Calu3 (cell line): ENCODE results near the gene ABLIM2. TPM values are rescaled to one million over a fixed set of nuclear protein-coding genes. Genes with fewer than 3 reads are reported as not detected.
A peak's percentile ranks its signal among the peaks of the same experiment; 100 is the strongest.

ENCODE experiments used
- BruUV-seq: library from RNA; stranded (reverse); fragments of 400-500 nt; replicated peaks from 2 replicates; lab custom pipeline; 2021; lab: Mats Ljungman, UMichigan
- CTCF ChIA-PET: fragments of 300-600 bp; sonication (Branson Sonifier 250); formaldehyde crosslinking; loops from one replicate; lab custom pipeline; 2022; ENCODE audit warnings: antibody characterized with exemption; lab: Charles Lee
- DNase-seq: peaks from one replicate; pipeline ENCODE4 v3.0.0; 2022
- H3K27ac Mint-ChIP-seq: one replicate; pipeline ENCODE4 v1.8.0; 2022; ENCODE audit warnings: mixed read lengths; ENCODE audit not compliant: unreplicated experiment
- H3K27me3 Mint-ChIP-seq: one replicate; pipeline ENCODE4 v1.8.0; 2022; ENCODE audit warnings: mixed read lengths; ENCODE audit not compliant: unreplicated experiment
- H3K36me3 Mint-ChIP-seq: one replicate; pipeline ENCODE4 v1.8.0; 2022; ENCODE audit warnings: mild to moderate bottlenecking, moderate library complexity, mixed read lengths; ENCODE audit not compliant: insufficient read depth, unreplicated experiment
- H3K4me1 Mint-ChIP-seq: one replicate; pipeline ENCODE4 v1.8.0; 2022; ENCODE audit warnings: mild to moderate bottlenecking, low read depth, mixed read lengths; ENCODE audit not compliant: unreplicated experiment
- H3K4me3 Mint-ChIP-seq: one replicate; pipeline ENCODE4 v1.8.0; 2022; ENCODE audit warnings: mild to moderate bottlenecking, low read depth, moderate library complexity, mixed read lengths; ENCODE audit not compliant: unreplicated experiment
- H3K9me3 Mint-ChIP-seq: one replicate; pipeline ENCODE4 v1.8.0; 2022; ENCODE audit warnings: low read depth, mixed read lengths; ENCODE audit not compliant: unreplicated experiment
- intact Hi-C: fragments of 100-400 bp; cut with micrococcal nuclease; formaldehyde crosslinking; loops from one replicate; pipeline ENCODE4 v1.10.0; 2022; ENCODE audit not compliant: unreplicated experiment
- total RNA-seq: library from RNA; stranded (reverse); gene quantifications from 2 replicates; pipeline ENCODE4 v1.2.3, GENCODE V29; 2022
- TF ChIP-seq, protein P1 (sequence below): fragments of 200-600 bp; IDR thresholded peaks from one replicate; pipeline ENCODE4 v1.8.0; 2022; ENCODE audit warnings: antibody characterized with exemption; ENCODE audit not compliant: unreplicated experiment

Gene ABLIM2
- total RNA-seq, 1 experiment from 2014 or later = 1.0 TPM

- Mint-ChIP-seq H3K27me3 (no peaks in the 10 kb centered on the region), H3K4me1 (peaks cover 22% of the 10 kb centered on the region), H3K27ac (no peak overlapping the region), H3K9me3 (no peaks in the 10 kb centered on the region), H3K36me3 (peaks cover 6% of the 10 kb centered on the region), H3K4me3 (no peak overlapping the region)
- intact Hi-C loops = no loop called here
- TF ChIP-seq, protein P1, sequence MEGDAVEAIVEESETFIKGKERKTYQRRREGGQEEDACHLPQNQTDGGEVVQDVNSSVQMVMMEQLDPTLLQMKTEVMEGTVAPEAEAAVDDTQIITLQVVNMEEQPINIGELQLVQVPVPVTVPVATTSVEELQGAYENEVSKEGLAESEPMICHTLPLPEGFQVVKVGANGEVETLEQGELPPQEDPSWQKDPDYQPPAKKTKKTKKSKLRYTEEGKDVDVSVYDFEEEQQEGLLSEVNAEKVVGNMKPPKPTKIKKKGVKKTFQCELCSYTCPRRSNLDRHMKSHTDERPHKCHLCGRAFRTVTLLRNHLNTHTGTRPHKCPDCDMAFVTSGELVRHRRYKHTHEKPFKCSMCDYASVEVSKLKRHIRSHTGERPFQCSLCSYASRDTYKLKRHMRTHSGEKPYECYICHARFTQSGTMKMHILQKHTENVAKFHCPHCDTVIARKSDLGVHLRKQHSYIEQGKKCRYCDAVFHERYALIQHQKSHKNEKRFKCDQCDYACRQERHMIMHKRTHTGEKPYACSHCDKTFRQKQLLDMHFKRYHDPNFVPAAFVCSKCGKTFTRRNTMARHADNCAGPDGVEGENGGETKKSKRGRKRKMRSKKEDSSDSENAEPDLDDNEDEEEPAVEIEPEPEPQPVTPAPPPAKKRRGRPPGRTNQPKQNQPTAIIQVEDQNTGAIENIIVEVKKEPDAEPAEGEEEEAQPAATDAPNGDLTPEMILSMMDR = no peak
- DNase-seq = no peak
- BruUV-seq = no TSS peak
- CTCF ChIA-PET = no interaction called here
These were observed 174.2 kb downstream of the ABLIM2 start for GRCh38 chr4:7984286-7984925.

- no peak overlapping the region for H3K4me3 Mint-ChIP-seq
- TF ChIP-seq, protein P1 = no peak
- DNase-seq = no peak
- intact Hi-C loops = no loop called here
- no peak overlapping the region for H3K27ac Mint-ChIP-seq
- H3K36me3 Mint-ChIP-seq = peaks cover 6% of the 10 kb centered on the region
- H3K9me3 Mint-ChIP-seq = no peaks in the 10 kb centered on the region
- H3K27me3 Mint-ChIP-seq = no peaks in the 10 kb centered on the region
- peaks cover 33% of the 10 kb centered on the region for H3K4me1 Mint-ChIP-seq
- BruUV-seq = no TSS peak
- CTCF ChIA-PET = no interaction called here
These were observed 175.3 kb downstream of the ABLIM2 start for GRCh38 chr4:7983296-7983695.

DNA sequence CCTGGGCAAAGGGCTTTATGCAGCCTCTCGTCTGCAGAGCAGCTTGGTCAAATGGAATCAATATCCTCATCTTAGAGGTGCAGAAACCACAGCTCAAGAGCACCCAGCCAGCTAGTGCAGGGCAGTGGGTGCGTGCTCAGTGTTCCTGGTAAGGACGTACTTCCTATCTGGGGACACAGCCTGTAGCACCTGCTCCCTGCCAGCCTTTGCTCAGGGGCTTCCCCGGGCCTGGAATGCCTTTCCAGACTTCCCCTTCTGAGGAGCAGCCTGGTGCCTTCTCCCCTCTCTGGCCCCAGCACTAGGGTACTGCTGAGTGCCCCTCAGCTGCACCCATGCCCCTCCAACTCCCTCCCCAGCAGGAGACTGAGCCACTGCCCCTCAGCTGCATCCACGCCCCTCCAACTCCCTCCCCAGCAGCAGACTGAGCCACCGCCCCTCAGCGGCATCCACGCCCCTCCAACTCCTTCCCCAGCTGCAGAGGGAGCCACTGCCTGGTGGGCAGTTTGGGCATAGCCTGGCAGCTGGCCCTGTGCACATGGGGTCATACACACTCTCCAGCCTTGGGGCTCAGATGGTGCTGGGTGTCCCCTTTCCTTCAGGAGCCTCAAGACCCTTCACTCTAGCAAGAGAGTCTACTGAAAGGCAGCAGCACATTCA is 176.7 kb downstream of the ABLIM2 start:
- intact Hi-C loops = no loop called here
- H3K27ac Mint-ChIP-seq = no peak overlapping the region

GRCh38 chr4:7980036-7980435 is 178.6 kb downstream of the ABLIM2 start:
- no TSS peak for BruUV-seq
- Mint-ChIP-seq H3K27ac (peak overlapping the region; percentile 79), H3K9me3 (no peaks in the 10 kb centered on the region), H3K4me3 (no peak overlapping the region), H3K36me3 (peaks cover 17% of the 10 kb centered on the region), H3K4me1 (peaks cover 52% of the 10 kb centered on the region), H3K27me3 (no peaks in the 10 kb centered on the region)
- intact Hi-C loops = no loop called here
- DNase-seq = no peak
- CTCF ChIA-PET = no interaction called here
- TF ChIP-seq, protein P1 = no peak

More for the DNA sequence above, 176.7 kb downstream of the ABLIM2 start:
- TF ChIP-seq, protein P1 = no peak
- DNase-seq = peak; percentile 31
- Mint-ChIP-seq H3K36me3 (peaks cover 6% of the 10 kb centered on the region), H3K4me1 (peaks cover 42% of the 10 kb centered on the region), H3K9me3 (no peaks in the 10 kb centered on the region), H3K27me3 (no peaks in the 10 kb centered on the region), H3K4me3 (no peak overlapping the region)
- CTCF ChIA-PET = interaction anchor here (1.0 to 1.2 kb wide), 2 partner anchors 10 to 180 kb away, joined by 3 read pairs; no protein-coding TSS in a partner anchor
- BruUV-seq = no TSS peak
